Myocyte (in vitro differentiated cells): Measurements from ENCODE around the gene NAA38. TPM values are rescaled to one million over a fixed set of nuclear protein-coding genes. Genes with fewer than 3 reads are reported as not detected.
A peak's percentile ranks its signal among the peaks of the same experiment; 100 is the strongest.
"Not testable (repeated sequence)": the region's sequence is repeated elsewhere in the genome, so short reads cannot be mapped to it uniquely, and the experiment has no call there.

Source experiments
- DNase-seq: peaks from one replicate; pipeline ENCODE4 v3.0.0-alpha.2; 2012; ENCODE audit warnings: low read depth
- total RNA-seq: library from RNA; depleted of rRNA; stranded (reverse); fragments of >200 nt; gene quantifications from 2 replicates; pipeline ENCODE4 v1.2.3, GENCODE V29; 2014

The NAA38 gene
- total RNA-seq, 1 donor from 2014 or later: 37.7 TPM

GRCh38 chr17:7825206-7825990, 32.0 kb downstream of the NAA38 start:
- peak; percentile 57 for DNase-seq

DNA sequence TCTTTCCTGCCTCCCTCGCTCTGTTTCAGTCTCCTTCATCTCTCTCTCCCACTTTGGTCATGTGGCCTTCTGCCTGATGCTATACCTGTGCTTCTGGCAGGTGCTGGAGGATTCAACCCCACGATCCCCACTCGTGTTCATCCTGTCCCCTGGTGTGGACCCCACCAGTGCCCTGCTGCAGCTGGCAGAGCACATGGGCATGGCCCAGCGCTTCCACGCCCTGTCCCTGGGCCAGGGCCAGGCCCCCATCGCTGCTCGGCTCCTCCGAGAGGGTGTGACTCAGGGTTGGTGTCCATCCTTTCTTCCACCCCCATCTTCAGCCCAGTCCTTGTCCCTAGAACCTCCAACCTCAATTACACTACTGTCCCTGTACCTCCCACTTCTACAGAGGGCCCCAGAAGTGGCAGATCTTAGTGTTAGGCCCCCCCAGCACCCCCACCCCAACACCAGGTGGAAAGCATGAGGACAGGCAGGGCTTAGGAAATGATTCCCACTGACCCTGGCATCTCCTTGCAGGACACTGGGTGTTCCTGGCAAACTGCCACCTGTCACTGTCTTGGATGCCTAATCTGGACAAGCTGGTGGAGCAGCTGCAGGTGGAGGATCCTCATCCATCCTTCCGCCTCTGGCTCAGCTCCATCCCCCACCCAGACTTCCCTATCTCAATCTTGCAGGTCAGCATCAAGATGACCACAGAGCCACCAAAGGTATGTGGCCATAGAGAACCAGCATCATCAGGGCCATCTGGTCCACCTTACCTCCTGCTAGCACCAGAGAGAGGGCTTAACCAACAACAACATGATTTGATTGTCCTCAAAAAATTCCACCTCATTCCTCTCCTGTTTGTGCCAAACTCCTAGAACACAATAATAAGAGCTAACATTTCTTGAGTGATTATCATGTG, 33.1 kb downstream of the NAA38 start:
- DNase-seq: no peak

- DNase-seq: no peak
Measured at GRCh38 chr17:7823581-7824001, 33.8 kb downstream of the NAA38 start.

DNA sequence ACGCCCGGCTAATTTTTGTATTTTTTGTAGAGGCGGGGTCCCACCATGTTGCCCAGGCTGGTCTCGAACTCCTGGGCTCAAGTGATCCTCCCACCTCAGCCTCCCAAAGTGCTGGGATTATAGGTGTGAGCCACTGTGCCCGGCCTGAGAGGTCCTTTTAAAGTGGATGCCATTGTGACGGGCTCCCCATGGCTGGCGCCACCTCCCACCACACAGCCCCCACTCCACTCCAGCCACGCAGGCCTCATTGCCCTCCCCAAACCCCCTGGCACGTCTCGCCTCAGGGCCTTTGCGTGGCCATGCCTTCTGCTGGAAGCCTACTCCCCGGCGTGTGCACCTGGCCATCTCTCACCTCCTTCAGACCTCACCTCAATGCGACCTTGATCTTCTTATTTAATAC, 35.2 kb downstream of the NAA38 start:
- no peak for DNase-seq

DNA sequence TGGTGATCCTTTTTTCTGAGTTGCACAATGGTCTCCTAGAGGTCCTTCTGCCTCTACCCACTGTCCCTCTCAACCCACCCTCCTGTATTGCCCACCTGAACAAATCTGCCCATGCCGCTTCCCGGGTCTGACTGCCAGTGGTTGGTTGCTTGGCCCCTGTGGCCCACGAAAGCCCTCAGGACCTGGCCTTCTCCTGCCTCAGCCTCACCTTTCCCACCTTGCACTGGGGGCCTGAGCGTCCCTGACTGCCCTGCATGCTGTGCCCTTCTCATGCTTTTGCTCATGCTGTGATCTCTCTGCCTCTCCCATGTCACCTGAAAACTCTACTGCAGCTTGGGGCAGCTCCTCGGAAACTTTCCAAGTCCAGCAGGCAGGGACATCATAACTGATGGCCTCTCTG, 37.1 kb downstream of the NAA38 start:
- no peak for DNase-seq

DNA sequence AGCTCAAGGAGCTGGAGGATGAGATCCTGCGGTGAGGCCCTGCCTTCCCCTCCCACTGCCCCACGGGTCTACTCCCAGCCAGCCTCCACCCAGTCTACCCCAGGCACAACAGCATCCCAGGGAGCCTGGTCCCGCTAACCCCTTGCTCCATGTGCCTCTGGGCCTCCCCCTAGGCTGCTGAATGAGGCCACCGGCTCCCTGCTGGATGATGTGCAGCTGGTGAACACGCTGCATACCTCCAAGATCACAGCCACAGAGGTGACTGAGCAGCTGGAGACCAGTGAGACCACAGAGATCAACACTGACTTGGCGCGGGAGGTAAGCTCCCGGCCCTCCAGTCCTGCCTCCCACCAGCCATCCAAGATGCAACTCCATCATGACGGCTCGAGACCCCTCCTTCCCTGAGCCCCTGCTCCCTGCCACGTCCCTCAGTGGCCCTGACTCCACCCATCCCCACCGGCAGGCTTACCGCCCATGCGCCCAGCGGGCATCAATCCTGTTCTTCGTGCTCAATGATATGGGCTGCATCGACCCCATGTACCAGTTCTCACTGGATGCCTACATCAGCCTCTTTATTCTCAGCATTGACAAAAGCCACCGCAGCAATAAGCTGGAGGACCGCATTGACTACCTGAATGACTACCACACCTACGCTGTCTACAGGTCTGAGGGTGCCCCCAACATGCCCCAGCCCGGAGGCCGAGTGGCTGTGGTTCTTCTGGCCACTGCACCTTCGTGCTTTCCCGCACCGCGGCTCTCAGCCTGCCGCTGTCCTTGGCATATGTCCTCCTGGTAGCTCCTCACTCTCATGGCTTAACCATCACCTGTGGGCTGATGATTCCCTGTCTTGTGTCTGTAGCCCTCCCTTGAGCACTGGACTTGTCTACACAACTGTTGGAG, 38.4 kb downstream of the NAA38 start:
- no peak for DNase-seq

DNA sequence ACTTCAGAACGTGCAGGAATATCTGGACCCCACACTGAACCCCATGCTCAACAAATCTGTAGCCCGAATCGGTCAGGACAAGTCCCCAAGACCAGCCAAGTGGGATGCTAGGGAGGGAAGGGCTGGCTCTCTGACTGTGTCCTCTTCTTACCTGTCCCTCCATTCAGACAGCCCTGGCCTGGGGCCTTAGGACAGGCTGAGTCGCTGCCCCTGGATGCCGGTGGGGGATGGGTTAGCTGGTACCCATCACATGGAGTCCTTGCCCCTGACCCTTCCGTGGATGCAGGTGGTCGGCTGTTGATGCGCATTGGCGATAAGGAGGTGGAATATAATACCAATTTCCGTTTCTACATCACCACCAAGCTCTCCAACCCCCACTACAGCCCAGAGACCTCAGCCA, 39.3 kb downstream of the NAA38 start:
- DNase-seq: no peak

DNA sequence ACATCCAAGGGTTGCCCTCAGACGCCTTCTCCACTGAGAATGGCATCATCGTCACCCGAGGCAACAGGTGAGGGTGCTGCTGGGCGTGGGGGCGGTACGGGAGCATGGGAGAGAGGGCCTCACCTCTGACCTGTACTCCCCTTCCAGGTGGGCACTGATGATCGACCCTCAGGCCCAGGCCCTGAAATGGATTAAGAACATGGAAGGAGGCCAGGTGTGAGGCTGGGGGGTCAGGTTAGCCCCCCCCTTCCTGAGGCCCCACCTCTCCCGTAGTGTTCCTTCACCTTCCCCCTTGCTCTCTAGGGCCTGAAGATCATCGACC, 39.8 kb downstream of the NAA38 start:
- DNase-seq: no peak

- no peak for DNase-seq
Measured at GRCh38 chr17:7816926-7817642, 40.3 kb downstream of the NAA38 start.

DNA sequence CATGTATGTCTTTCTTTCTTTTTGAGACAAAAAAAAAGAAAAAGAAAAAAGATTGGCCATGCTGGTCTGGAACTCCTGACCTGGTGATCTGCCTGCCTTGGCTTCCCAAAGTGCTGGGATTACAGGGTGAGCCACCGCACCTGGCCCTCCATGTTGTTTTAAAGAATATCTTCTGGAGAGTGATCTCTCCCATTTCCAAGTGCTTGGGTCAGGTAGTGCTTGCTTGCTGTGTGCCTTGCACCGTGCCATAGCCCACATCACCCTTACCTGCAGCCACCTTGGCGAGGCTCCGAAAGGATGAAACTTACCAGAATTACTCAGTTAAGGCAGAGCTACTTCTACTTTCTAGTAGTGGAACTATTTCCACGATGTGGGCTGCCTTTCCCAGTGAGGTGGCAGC, 42.4 kb downstream of the NAA38 start:
- DNase-seq: no peak

DNA sequence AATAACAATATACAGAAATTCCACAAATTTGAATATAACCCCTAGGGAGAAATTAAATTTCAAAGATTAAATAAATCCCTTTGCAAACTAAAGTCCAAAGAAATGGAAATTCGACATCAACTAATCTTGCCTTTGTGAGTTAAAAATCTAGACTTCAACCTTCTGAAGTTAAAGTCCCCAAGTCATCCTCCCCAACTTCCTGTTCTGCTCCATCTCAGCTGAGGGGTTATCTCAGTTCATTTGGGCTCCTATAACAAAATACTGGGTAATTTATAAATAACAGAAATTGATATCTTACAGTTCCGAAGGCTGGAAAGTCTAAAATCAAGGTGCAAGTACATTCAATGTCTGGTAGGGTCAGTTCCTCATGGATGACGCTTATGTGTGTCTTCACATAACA, 46.1 kb downstream of the NAA38 start:
- DNase-seq: no peak

GRCh38 chr17:7809791-7810343, 47.5 kb downstream of the NAA38 start:
- DNase-seq: not testable (repeated sequence)

- DNase-seq: no peak
Measured at GRCh38 chr17:7809086-7809790, 48.1 kb downstream of the NAA38 start.

DNA sequence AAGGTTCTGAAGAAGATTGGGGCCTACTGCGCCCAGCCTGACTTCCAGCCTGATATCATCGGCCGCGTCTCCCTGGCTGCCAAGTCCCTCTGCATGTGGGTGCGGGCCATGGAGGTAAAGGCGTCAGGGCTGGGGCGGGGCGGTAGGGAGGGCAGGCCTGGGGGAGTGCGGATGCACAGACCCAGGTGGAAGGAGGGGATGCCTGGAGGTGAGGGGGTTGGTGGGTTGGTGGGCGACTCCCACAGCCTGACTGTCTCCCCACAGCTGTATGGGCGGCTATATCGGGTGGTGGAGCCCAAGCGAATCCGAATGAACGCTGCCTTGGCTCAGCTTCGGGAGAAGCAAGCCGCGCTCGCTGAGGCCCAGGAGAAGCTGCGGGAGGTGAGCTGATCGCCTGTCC, 50.2 kb downstream of the NAA38 start:
- DNase-seq: no peak

Other genes starting within 250 kb of the NAA38 start
- gene FXR2, start 242.7 kb downstream of the NAA38 start, total RNA-seq: 85.2 and 85.6 TPM in 2 replicates
- 69.2 and 73.1 TPM in 2 replicates for gene SAT2, start 229.7 kb downstream of the NAA38 start, total RNA-seq
- gene SHBG, start 227.4 kb downstream of the NAA38 start, total RNA-seq: 0.43 and 1.4 TPM in 2 replicates
- not detected in 2 replicates for gene ATP1B2, start 206.6 kb downstream of the NAA38 start, total RNA-seq
- 22.0 and 27.6 TPM in 2 replicates for gene TP53, start 170.1 kb downstream of the NAA38 start, total RNA-seq
- 4.4 and 4.5 TPM in 2 replicates for gene WRAP53, start 169.1 kb downstream of the NAA38 start, total RNA-seq
- 0.78 and 1.5 TPM in 2 replicates for gene EFNB3, start 152.4 kb downstream of the NAA38 start, total RNA-seq
- 0.11 TPM in 1 of 2 replicates, not detected in the other for gene DNAH2, start 139.8 kb downstream of the NAA38 start, total RNA-seq
- 3.9 and 4.5 TPM in 2 replicates for gene KDM6B, start 23.3 kb downstream of the NAA38 start, total RNA-seq
- 0.72 and 1.8 TPM in 2 replicates for gene TMEM88, start 2.5 kb downstream of the NAA38 start, total RNA-seq
- gene CYB5D1, start 444 bp upstream of the NAA38 start, total RNA-seq: 4.0 and 4.3 TPM in 2 replicates
- 104 and 140 TPM in 2 replicates for gene CHD3, start 31.2 kb upstream of the NAA38 start, total RNA-seq
- 5.9 and 6.7 TPM in 2 replicates for gene RNF227, start 58.7 kb upstream of the NAA38 start, total RNA-seq
- 0.10 and 0.53 TPM in 2 replicates for gene KCNAB3, start 72.3 kb upstream of the NAA38 start, total RNA-seq
- gene TRAPPC1, start 74.4 kb upstream of the NAA38 start, total RNA-seq: 27.8 and 28.6 TPM in 2 replicates
- gene CNTROB, start 74.6 kb upstream of the NAA38 start, total RNA-seq: 11.3 and 14.1 TPM in 2 replicates
- not detected in 2 replicates for gene GUCY2D, start 145.1 kb upstream of the NAA38 start, total RNA-seq
- gene ALOX15B, start 181.5 kb upstream of the NAA38 start, total RNA-seq: not detected in 2 replicates
- gene ALOX12B, start 230.2 kb upstream of the NAA38 start, total RNA-seq: 0.16 and 0.40 TPM in 2 replicates